NB4 (cell line): ENCODE data around the gene KLK10.

ENCODE experiments used
- CTCF ChIP-seq: IDR thresholded peaks from one replicate; pipeline ENCODE4 v1.5.1; 2012; ENCODE audit warnings: low read depth, low read length
- MYC ChIP-seq: IDR thresholded peaks from 2 replicates; pipeline ENCODE4 v1.6.1; 2011; ENCODE audit warnings: low read depth, low read length
- POLR2A ChIP-seq: IDR thresholded peaks from 2 replicates; pipeline ENCODE4 v1.6.1; 2011; ENCODE audit warnings: mild to moderate bottlenecking; ENCODE audit not compliant: insufficient read length; ENCODE audit errors: extremely low read depth

DNA sequence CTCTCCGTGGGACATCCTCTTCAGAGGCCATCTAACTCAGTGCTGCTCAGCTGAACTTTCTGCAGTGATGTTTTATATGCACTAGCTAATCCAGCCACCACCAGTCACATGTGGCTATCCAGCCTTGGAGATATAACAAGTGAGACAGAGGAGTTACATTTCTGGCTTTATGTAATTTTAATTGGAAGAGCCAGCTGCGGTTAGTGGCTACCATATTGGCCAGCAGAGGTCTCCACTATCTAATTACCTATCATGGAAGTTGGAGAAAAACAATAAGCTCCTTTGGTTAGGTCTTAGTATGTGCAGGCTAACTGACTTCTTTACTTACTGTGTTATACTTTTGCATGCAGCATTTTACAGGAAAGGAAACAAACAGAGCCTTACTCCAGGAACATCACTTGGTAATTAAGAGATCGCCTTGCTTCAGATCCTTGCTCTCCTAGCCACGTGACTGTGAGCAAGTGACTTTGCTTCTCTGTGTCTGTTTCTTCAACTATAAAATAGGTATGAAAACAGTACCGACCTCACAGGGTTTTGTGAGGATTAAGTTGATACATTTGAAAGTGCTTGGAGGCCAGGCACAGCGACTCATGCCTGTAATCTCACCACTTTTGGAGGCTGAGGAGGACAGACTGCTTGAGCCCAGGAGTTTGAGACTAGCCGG is 1.6 kb upstream of the KLK10 start:
- peak; percentile 55 for TF ChIP-seq CTCF
- no peak for TF ChIP-seq POLR2A
- no peak for TF ChIP-seq MYC
